Head of caudate nucleus (tissue), 42 donors: ENCODE results near the gene SERPINA9.
"Not testable (repeated sequence)": the region's sequence is repeated elsewhere in the genome, so short reads cannot be mapped to it uniquely, and the experiment has no call there.

Source experiments
- DNase-seq, 42 donors: peaks; one replicate each; pipeline versions ENCODE4 v3.0.0 to v3.0.0-alpha.2; 2020 to 2021; ENCODE audit warnings: mixed read lengths in 7 of 42
- intact Hi-C: fragments of 100-400 bp; cut with DNase I; formaldehyde crosslinking; loops from one replicate; pipeline ENCODE4 v1.15.0; 2022

SERPINA9 gene

DNA sequence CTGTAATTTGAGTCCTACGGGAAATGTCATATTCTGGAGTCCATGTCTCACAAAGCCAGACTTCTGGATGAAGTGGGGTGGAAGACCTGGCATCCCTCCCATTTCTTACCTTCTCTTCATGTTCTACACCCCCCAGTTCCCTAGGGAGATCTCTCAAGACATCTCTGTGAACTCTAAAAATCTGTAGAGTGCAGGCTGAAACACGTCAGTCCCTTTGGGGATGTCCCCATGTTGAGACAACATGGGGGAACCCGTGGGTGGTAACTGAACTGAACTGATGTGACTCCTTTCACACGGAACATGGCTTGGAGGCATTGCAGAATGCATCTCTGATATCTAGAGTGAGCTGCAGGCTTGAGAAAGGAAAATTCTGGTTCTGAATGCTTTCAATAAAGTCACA is 18.1 kb upstream of the SERPINA9 start:
- no peak for DNase-seq
- intact Hi-C loops = no loop called here

DNA sequence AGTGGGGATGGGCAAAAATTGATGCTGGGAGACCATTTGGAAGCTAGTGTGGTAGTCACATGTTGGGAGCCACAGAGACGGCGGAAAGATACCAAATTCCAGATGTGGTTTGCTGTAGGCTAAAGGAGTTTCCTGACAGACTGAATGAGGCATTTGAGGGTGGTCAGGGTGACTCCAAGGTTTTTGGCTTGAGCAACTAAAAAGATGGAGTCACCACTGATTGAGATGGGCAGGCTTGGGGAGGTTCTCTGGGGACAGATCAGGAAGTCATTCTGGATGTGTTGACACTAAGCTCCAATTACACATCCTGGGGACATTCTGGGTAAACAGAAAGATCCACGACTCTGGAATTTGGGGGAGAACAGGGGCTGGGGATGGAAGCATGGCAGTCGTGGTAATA is 15.5 kb upstream of the SERPINA9 start:
- no peak for DNase-seq
- intact Hi-C loops = no loop called here

DNA sequence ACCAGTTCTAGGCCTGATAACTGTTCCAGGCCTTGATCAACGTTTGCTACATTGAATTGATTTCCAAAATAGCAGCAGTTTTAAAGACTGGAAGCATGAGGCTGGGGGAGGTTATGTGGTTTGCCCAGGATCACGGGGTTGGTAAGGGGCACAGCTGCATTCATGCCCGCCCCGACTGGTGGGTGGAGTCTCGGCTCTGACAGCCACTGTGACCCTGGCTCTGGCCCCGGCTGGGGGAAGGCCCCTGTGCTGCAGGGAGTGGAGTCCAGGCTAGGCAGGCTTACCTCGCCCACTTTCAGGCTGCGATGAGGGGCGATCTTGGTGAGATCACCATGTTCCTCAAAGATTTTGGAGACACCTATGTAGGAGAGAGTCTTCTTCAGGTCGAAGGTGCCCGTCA is 13.3 kb upstream of the SERPINA9 start:
- intact Hi-C loops = no loop called here
- no peak for DNase-seq

DNA sequence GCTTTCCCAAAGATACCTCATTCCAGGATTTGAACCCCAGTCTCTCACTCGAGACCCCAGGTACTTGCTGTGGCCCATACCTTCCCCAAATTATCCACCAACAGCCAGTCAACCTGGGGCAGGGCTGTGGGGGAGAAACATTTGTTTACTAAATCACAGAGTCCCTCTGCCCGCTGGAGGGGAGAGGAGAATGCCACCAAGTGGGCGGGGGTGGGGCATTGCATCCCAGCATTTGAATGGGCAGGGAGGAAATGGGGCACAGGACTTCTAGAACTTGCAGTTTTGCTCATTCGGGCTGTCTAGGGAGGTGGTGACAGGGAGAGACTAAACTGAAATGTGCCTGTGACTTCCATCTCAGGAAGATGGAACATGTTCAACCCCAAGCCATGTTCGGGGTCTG is 10.9 kb upstream of the SERPINA9 start:
- intact Hi-C loops = no loop called here
- no peak for DNase-seq

DNA sequence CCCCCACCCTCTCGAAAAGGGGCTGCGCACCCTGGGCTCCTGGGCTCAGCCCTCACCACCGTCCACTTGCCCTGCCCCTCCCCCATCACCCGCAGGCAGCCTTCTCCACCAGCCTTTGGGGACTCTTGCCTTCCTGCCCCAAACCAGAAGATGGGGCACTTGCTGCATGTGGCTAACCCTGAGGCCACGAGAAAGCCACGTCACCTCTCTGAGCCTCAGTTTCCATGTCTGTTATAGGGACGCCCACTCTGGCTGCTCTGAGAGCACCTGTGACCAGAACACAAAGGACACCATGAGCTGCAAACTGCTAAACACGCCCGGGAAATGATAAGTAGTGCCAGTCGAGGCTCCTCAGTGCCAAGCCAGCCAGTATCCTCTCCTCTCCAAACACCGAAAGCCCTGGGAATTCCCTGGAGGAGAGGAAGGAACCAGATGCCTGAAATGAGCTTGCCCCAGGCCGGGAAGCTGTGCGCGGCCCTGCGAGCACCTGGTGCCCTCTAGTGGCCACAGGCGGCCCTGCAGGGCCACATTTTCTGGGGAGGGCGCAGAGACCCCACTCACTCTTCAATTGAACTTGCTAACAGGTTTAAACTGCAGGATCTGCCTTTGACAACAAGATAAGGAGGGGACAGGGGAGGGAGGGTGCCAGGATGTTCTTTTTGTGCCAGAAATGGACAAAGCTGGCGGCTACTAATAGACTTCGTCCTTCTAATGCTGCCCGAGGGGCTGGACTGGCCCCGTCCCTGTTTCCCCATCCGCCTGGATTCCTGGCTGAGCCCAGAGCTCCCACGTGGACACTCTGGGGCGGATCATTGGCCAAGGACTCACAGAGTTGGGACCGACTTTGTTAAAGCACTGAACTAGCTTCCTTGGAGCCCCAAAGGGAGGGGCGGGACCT is 10.2 kb upstream of the SERPINA9 start:
- DNase-seq = peak in 40 of 42 donors; percentile 18 to 80 (median 56)
- intact Hi-C loops = no loop called here

DNA sequence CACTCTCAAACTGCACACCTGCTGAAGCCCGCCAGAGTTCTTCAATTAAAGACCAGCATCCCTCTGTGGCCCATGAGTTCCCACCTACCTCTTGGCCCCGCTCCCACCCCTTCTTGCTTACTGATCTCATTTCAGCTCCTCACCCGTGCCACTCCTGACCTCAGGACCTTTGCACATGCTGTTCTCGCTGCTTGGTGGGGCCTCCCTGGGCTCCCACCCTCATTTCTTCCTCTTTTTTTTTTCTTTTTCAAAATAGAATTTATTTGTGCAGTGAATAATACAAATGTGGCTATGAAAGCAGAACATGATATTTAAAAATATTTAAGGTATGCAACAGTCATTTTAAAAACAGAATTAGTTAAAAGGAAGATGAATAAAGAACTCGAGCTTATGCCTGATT is 8.5 kb upstream of the SERPINA9 start:
- intact Hi-C loops = no loop called here
- peak in 1 of 42 donors; percentile 3 for DNase-seq

DNA sequence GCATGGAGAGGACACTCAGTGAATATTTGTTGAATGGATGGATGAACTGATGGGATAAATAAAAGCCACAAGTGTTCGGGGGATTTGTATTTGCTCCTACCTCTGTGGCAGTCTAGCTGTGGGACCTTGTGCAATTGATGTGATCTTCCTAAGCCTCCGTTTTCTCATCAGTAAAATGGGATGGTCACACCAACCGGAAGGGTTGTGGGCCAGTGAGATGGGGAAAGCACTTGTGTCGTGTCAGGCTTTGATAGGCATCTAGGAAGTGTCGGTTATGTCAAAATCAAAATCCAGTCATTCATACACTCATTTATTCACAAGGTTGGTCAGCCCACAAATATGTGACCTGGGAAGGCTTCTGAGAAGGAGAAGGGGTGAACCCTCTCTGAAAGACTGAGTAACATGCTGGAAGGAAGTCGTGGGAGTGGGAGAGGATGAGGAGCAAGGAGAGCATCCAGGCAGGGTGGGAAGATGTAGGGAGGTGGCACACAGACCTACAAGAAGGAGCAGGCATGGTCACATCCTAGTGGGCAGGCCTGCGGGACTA is 7.8 kb upstream of the SERPINA9 start:
- no peak for DNase-seq
- intact Hi-C loops = no loop called here

DNA sequence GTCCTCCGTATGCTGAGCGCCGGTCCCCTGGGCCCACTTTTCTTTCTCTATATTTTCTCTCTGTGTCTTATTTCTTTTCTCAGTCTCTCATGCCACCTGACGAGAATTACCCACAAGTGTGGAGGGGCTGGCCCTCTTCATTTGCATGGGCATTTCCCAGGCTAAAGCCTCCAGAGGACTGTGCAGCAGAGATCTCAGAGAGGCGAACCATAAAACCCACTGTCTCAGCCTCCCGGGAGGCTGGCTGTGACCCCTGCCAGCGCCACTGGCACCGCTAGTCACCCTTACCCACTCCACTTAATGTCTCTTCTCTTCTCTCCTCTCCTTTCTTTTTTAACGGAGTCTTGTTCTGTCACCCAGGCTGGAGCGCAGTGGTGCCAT is 7.1 kb upstream of the SERPINA9 start:
- intact Hi-C loops = no loop called here
- no peak for DNase-seq

DNA sequence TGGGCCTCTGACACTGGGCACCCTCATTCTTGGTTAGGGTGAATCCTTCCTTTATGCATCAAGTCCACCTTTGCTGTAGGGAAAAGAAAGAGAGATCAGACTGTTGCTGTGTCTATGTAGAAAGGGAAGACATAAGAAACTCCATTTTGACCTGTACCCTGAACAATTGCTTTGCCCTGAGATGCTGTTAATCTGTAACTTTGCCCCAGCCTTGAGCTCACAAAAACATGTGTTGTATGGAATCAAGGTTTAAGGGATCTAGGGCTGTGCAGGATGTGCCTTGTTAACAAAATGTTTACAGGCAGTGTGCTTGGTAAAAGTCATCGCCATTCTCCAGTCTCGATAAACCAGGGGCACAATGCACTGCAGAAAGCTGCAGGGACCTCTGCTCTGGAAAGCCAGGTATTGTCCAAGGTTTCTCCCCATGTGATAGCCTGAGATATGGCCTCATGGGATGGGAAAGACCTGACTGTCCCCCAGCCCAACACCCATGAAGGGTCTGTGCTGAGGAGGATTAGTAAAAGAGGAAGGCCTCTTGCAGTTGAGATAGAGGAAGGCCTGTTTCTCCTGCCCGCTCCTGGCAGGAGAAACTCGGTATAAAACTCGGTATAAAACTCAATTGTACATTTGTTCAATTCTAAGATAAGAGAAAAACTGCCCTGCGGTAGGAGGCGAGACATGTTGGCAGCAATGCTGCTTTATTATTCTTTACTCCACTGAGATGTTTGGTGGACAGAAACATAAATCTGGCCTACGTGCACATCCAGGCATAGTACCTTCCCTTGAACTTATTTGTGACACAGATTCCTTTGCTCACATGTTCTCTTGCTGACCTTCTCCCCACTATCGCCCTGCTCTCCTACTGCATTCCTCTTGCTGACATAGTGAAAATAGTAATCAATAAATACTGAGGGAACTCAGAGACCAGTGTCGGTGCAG is 6.4 kb upstream of the SERPINA9 start:
- peak in 1 of 42 donors; percentile 7 for DNase-seq
- intact Hi-C loops = not testable (repeated sequence)

DNA sequence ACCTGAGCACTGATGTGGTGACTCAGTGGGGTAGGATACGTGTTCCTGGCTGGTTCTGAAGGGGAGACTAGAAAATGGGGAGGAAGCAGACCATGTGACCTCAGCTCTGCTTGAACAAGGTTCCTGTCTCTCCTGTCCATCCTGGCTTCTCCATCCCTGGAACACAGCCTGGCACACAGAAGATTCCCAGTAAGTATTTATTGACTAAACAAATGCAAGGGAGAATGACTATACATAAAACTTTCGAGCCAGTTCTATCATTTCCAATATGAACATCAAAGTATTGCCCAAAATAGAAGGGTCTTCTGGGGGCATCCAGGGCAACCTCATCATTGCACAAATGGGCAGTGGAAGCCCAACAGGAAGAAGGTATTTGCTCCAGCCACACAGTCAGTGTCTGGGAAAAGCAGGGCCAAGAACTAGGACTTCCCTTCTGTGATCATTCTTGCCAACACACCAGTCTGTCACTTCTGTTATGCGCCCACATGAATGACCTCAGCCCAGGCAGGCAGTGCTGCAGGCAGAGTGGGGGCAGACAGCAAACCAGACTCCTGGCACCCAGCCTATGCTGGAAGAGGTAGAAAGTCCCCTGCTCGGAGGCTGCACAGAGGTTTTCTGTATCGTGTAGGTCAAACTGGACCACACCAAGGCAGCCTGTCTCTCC is 5.6 kb upstream of the SERPINA9 start:
- peak in 2 of 42 donors; percentile 10 to 14 for DNase-seq
- intact Hi-C loops = no loop called here

DNA sequence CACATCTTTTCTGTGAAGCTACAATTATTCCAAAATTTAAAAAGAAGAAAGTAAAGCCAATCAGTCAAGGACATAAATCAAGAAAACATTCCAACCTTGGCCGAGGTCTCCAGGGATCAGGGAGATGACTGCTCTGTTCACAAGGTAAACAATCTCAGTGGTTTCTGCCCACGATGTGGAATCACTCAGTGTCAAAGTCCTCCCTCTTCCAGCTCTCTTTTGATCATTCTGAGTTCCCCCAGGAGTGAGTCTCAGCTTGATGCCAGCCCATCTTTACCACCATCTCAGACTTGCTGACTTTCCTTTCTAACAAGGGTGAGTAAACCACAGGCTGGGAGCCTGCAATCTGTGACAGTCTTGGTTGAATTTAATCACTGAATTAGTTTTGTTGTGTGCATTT is 4.8 kb upstream of the SERPINA9 start:
- no peak for DNase-seq
- intact Hi-C loops = no loop called here

DNA sequence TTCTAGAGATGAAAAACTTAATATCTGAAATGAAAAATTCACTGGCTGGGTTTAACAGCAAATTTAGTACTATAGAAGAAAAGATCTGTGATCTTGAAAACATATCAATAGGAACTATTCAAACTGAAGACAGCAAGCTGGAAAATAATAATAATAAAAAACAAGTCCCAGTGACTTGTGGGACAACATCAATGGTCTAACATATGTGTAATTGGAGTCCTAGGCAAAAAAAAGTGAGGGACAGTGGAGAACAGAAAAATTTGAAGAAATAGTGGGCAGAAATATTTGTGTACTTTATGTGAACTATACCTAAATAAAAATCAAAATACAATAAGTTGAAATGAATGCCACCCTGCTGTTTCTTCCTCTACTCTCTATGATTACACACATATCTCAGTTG is 2.4 kb upstream of the SERPINA9 start:
- intact Hi-C loops = no loop called here
- DNase-seq = no peak

DNA sequence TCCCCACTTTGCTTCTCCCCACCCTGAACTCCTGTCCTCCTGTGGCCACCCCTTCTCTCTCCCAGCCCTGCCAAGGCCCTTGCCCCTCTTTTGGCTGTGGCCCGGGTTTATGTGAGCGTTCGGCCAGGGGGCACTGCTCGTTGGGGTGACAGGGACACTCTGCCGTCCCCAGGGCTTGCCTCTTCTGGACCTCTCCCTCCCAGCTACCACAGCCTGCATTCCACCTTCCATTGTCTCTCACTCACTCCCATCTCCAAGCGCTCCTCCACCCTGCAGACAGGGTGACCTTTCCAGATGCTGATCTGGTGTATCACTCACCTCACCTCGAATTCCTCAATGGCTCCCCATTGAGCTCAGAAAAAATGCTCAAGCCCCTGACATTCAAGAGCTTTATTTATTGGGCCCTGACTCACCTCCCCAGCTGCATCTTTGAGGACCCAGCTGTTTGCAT is 1.4 kb downstream of the SERPINA9 start:
- DNase-seq = peak in 1 of 42 donors; percentile 10
- intact Hi-C loops = no loop called here

DNA sequence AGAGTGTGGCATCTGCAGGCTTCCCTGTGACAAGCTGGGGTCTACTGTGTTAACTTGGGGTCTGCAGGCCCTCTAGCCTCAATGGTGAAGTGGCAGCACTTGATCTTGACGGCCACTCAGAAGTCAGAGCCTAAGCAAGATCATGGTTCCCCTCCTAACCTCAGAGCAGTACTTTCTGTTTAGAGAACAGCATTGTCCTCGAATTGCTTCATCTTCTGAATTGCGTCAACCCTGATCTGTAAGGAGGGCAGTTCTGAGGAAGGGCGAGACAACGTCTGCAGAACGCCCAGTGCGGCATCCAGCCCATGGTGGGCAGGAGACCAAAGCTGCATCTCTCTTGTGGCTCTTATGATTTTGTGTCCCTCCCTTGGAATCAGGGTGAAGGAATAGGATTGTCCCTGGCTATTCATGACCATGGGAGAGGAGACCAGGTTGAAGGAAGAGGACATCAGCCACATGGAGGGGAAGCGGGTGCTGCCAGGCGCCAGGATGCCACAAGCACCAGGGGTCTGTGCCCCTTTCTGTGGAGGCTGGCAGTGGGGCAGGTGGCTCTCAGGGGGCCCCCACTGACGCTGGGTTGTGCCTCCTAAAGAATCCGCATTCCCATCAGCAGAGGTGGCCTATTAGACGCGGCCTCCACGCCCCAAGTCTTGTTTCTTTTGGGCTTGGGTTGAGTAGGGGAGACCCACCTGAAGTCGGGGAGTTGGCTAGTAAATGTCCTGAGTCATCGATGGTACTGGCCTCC is 2.2 kb downstream of the SERPINA9 start:
- peak in 1 of 42 donors; percentile 16 for DNase-seq

DNA sequence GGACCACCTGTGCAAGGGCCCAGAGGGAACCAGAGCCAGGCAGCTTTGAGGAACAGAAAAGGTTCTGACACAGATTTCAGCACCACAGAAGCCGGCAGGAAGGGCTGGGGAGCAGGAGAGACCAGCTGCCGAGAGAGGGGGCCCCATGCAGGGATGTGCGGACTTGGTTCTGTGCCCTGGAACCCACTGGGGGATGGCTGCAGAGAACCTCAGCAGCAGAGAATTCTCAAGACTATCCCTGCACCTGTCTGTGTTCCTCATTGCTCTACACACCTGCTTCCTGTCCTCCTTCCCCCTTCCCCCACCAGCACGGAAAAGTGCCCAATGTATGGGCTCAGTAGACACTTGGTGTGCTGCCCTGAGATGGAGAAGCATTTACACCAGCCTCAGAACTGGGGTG is 3.2 kb downstream of the SERPINA9 start:
- intact Hi-C loops = no loop called here
- DNase-seq = no peak

More for the DNA sequence above, 2.2 kb downstream of the SERPINA9 start:
- intact Hi-C loops = no loop called here

DNA sequence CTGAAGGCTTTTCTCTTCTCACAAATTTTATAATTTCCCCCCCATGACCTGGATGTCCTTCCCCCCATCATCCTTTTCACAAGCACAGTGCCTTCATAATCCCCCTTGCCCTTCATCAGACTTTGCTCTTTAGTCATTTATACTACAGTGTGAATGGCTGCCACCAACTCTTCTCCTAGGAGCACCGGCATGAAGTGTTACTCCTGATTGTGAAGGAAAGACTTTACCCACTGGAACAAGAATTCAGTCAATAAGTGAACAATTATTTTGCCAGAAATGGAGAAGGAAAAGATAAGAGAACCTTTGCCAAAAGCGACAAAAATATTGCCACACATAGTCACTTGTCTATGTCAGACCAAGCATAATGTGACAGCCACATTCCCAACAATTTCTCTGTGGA is 5.0 kb downstream of the SERPINA9 start:
- DNase-seq = no peak
- intact Hi-C loops = no loop called here

DNA sequence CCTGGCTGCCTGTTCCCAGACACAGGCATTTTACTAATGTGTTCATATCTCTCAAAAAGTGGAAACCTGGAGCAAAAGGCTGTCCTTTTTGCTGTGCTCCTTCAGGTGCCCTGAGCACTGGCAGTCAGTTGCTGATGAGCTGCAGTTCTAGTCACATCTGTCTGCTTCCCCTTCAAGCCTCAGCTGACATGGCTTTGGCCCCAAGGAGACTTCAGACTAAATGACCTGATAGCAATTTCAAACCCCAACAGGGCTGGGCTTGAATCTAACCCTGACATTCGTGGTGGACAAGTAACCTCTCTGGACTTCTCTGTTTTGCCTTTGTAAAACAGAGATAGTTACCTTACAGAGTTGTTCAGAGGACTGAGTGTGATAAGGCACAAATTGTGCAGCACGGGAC is 5.7 kb downstream of the SERPINA9 start:
- intact Hi-C loops = no loop called here
- DNase-seq = no peak

DNA sequence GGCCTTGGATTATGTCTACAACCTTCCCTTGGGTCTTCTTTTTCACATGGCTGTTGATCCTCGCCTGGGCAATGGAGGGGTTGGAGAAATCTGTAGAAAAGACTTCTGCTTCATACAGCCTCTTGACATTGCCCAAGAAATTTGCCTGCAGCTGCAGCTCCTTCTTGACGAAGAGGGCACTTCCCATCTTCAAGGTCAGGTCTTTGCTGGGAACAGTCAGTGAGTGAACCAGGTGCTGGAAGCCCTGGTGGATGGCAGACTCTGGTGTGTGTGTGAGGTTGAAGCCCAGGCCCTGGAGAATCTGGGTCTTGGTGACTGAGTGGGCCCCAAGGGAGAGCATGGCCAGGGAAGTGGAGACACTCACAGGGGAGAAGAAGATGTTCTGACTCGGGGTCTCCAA is 6.7 kb downstream of the SERPINA9 start:
- intact Hi-C loops = no loop called here
- DNase-seq = no peak
